ENCODE data around the gene POU3F3.
A peak's percentile ranks its signal among the peaks of the same experiment; 100 is the strongest.

DNA sequence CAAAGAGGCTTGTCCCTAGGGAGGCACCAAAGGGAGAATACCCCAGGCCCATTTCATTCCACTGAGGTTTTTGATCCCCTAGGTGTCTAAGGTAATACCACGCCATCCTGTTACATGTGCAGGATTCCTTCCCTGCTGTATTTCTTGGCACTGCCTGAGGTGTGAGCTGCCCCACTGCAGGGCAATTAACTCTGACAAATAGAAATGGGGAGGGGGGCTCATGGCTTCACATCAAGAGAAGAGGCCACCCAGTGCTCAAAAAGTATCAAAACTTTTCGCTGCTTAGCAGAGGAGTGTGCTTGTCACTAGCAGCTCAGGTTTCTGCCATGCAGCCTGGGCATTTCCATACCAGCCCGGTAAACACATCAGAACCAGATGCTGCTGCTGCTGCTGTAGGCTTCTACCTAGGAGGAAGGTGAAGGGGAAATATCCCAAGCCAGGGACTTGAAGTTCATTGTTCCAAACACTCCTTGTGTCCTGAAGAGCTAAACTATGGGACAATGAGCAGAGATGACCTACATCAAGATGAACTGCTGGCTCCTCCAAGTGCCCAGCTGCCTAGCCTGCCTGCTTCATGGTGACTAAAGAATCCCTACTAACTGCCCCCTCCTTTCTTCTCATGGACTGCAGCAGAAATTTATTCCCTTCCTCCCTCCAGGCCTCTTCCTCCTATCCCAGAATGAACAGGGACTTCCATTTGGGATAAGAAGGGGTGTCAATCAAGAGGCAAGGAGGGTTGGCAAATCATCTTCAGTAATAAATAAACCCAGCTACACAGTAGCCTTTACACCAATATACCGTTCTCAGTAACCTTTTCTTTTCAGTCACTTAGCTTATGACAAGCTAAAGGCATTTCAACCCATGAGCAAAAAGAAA is 16.4 kb downstream of the POU3F3 start:
- TF ChIP-seq FOXK2 (IDR thresholded peaks at IDR 0.05) (no peak), NFRKB (IDR thresholded peaks at IDR 0.05) (no peak), LEF1 (IDR thresholded peaks at IDR 0.05; ENCODE audit: borderline replicate concordance) (no peak), ZNF384 (IDR thresholded peaks at IDR 0.05) (no peak), ELF4 (IDR thresholded peaks at IDR 0.05) (no peak), ARNT (IDR thresholded peaks at IDR 0.05) (no peak), BHLHE40 (IDR thresholded peaks at IDR 0.05; ENCODE audit: borderline replicate concordance) (no peak), FOXM1 (IDR thresholded peaks at IDR 0.05; ENCODE audit: borderline replicate concordance) (no peak), HDGF (IDR thresholded peaks at IDR 0.05; ENCODE audit: borderline replicate concordance) (no peak), TARDBP (IDR thresholded peaks at IDR 0.05) (no peak), SP1 (IDR thresholded peaks at IDR 0.05) (no peak), SUZ12 (IDR thresholded peaks at IDR 0.05) (no peak), CTBP1 (IDR thresholded peaks at IDR 0.05; ENCODE audit: borderline replicate concordance) (no peak)
- TF ChIP-seq, protein P1, sequence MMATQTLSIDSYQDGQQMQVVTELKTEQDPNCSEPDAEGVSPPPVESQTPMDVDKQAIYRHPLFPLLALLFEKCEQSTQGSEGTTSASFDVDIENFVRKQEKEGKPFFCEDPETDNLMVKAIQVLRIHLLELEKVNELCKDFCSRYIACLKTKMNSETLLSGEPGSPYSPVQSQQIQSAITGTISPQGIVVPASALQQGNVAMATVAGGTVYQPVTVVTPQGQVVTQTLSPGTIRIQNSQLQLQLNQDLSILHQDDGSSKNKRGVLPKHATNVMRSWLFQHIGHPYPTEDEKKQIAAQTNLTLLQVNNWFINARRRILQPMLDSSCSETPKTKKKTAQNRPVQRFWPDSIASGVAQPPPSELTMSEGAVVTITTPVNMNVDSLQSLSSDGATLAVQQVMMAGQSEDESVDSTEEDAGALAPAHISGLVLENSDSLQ (IDR thresholded peaks at IDR 0.05): peak; percentile 20; the same call in 1 of the 2 replicates

All from HEK293T (cell line).